GM21619 (cell line): ENCODE results near the gene TMPO.
"Not testable (repeated sequence)": the region's sequence is repeated elsewhere in the genome, so short reads cannot be mapped to it uniquely, and the experiment has no call there.

Source experiments
- ATAC-seq: cut with Tn5 transposase; IDR thresholded peaks from one replicate; pipeline ENCODE4 v1.9.1; 2021; ENCODE audit not compliant: unreplicated experiment

Gene TMPO

GRCh38 chr12:98511806-98512205 is 3.6 kb upstream of the TMPO start:
- ATAC-seq, result not testable (repeated sequence)

GRCh38 chr12:98513379-98514322 is 1.7 kb upstream of the TMPO start:
- no peak for ATAC-seq

GRCh38 chr12:98514982-98515286 is 456 bp upstream of the TMPO start:
- ATAC-seq, result no peak

- ATAC-seq, result peak; percentile 62
Measured at GRCh38 chr12:98516111-98516873, 902 bp downstream of the TMPO start.

GRCh38 chr12:98519257-98519907 is 4.0 kb downstream of the TMPO start:
- no peak for ATAC-seq

GRCh38 chr12:98530068-98530467 is 14.7 kb downstream of the TMPO start:
- no peak for ATAC-seq

- ATAC-seq, result no peak
Measured at GRCh38 chr12:98532687-98533304, 17.4 kb downstream of the TMPO start.

GRCh38 chr12:98533723-98534251 is 18.4 kb downstream of the TMPO start:
- ATAC-seq, result no peak

GRCh38 chr12:98538031-98538430 is 22.6 kb downstream of the TMPO start:
- no peak for ATAC-seq

- ATAC-seq, result no peak
Measured at GRCh38 chr12:98543701-98544100, 28.3 kb downstream of the TMPO start.

GRCh38 chr12:98544751-98545150 is 29.4 kb downstream of the TMPO start:
- no peak for ATAC-seq

- ATAC-seq, result no peak
Measured at GRCh38 chr12:98549371-98550110, 34.2 kb downstream of the TMPO start.

- ATAC-seq, result no peak
Measured at GRCh38 chr12:98551787-98552186, 36.4 kb downstream of the TMPO start.

- ATAC-seq, result not testable (repeated sequence)
Measured at GRCh38 chr12:98558097-98558496, 42.7 kb downstream of the TMPO start.

GRCh38 chr12:98559666-98560065 is 44.3 kb downstream of the TMPO start:
- no peak for ATAC-seq

GRCh38 chr12:98561846-98562245 is 46.5 kb downstream of the TMPO start:
- no peak for ATAC-seq

GRCh38 chr12:98572010-98572409 is 56.6 kb downstream of the TMPO start:
- no peak for ATAC-seq

GRCh38 chr12:98574110-98574509 is 58.7 kb downstream of the TMPO start:
- no peak for ATAC-seq

GRCh38 chr12:98575013-98575412 is 59.6 kb downstream of the TMPO start:
- ATAC-seq, result no peak

GRCh38 chr12:98576795-98577194 is 61.4 kb downstream of the TMPO start:
- ATAC-seq, result not testable (repeated sequence)
